CD4-positive, alpha-beta T cell treated with Interleukin-21 for 1 hour (primary cell): ENCODE data around the gene ABHD14A.

Experiments
- DNase-seq: peaks from one replicate; pipeline ENCODE4 v3.0.0-alpha.2; 2020

The ABHD14A gene

GRCh38 chr3:51941798-51942602 is 32.9 kb upstream of the ABHD14A start, which contains the start of the genes PARP3 and RRP9:
TSS of gene PARP3 (plus strand) at chr3:51942363. CDS start at chr3:51943356, 993 bp downstream.
TSS of gene RRP9 (minus strand) at chr3:51941904. CDS start at chr3:51941867, 37 bp downstream.
- DNase-seq, result peak; percentile 100

GRCh38 chr3:51942603-51943450 is 32.0 kb upstream of the ABHD14A start:
- DNase-seq, result peak; percentile 62

DNA sequence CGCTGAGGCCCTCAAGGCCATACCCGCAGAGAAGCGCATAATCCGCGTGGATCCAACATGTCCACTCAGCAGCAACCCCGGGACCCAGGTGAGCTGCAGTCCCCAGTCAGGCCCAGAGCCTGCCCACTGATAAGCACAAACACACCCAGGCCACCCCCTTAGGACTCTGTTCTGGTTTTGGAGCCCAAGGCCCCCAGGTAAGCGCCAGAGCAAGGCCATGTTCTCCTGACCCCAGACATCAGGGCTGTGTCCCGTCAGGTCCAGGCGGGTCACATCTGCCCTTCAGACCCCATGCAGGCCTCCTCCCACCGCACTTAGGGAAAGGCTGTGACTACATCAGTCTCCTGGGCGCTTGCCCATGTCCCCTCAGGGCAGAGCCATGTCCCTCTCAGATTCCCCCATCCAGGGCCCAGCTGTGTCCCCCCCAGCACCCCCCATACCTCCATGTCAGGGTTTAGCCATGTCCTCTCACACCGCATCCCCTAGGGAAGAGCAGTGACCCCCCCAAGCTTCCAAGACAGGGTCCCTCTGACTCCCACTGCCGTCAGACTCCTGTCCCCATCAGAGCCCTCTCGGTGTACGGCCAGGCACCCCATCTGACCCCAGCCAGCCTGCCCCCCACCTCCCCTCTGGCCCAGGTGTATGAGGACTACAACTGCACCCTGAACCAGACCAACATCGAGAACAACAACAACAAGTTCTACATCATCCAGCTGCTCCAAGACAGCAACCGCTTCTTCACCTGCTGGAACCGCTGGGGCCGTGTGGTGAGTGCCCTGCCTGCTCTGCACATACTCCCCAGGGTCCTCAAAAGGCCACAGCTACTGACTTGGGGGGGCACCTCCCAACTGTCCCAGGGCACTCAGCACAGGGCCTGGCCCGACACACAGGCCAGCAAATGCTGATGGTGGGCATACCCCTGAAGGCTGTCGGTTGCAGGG is 31.1 kb upstream of the ABHD14A start:
- DNase-seq, result no peak

- no peak for DNase-seq
These were observed 30.3 kb upstream of the ABHD14A start for GRCh38 chr3:51944451-51945021.

- DNase-seq, result no peak
These were observed 29.6 kb upstream of the ABHD14A start for GRCh38 chr3:51945031-51945840.

GRCh38 chr3:51945926-51946705 is 28.7 kb upstream of the ABHD14A start:
- no peak for DNase-seq

- no peak for DNase-seq
These were observed 28.1 kb upstream of the ABHD14A start for GRCh38 chr3:51946796-51947195.

GRCh38 chr3:51947215-51947900 is 27.5 kb upstream of the ABHD14A start:
- DNase-seq, result no peak

- no peak for DNase-seq
These were observed 26.8 kb upstream of the ABHD14A start for GRCh38 chr3:51948016-51948580.

- no peak for DNase-seq
These were observed 25.7 kb upstream of the ABHD14A start for GRCh38 chr3:51949121-51949520.

DNA sequence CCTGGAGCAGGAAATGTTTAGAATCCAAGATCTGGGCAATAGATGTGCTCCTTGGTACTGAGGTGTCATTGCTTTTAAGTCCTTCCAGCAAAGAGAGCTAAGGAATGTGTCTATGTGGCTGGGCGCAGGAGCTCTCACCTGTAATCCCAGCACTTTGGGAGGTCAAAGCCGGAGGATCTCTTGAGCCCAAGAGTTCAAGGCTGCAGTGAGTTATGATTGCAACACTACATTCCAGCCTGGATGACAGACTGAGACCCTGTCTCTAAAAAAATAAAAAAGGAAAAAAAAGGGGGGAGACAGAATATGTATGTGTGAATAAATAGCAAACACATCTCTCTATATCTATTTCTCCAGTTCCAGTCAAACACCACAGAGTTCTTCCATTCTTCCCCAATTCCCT is 24.0 kb upstream of the ABHD14A start:
- DNase-seq, result no peak

GRCh38 chr3:51953445-51953844 is 21.4 kb upstream of the ABHD14A start:
- no peak for DNase-seq

GRCh38 chr3:51954105-51954504 is 20.8 kb upstream of the ABHD14A start:
- DNase-seq, result no peak

DNA sequence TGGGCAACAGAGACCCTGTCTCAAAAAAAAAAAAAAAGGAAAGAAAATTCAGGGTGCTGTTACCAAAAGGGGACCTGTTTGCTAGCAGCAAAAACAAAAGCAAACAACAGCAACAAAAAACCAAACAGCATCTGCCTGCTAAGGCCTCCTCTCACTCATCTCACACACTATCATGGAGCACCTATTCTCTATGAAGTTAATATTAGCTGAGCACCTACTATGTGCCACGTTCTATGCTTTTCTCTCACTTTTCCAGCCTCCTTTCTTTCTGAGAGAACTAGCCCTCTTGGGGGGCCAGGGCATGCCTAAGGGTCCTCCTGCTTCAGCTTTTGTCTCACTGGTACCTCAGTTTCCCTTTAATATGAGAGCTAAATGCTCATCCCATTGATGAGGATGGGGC is 20.2 kb upstream of the ABHD14A start:
- DNase-seq, result no peak

GRCh38 chr3:51955175-51955892 is 19.5 kb upstream of the ABHD14A start, which contains the start of gene GPR62:
TSS of gene GPR62 (plus strand) at chr3:51955381. CDS start at chr3:51955653, 272 bp downstream.
- DNase-seq, result no peak

- DNase-seq, result peak; percentile 39
These were observed 18.7 kb upstream of the ABHD14A start for GRCh38 chr3:51955893-51956770.

GRCh38 chr3:51957520-51958205 is 17.2 kb upstream of the ABHD14A start:
- no peak for DNase-seq
